Fibroblast of skin of right quadriceps (primary cell): Measurements from ENCODE around the gene GRID1.

Experiments used
- DNase-seq: peaks from one replicate; pipeline ENCODE4 v3.0.0-alpha.2; 2013

GRID1 gene

GRCh38 chr10:85900487-85900886 lies 466.1 kb downstream of the GRID1 start:
- no peak for DNase-seq

DNA sequence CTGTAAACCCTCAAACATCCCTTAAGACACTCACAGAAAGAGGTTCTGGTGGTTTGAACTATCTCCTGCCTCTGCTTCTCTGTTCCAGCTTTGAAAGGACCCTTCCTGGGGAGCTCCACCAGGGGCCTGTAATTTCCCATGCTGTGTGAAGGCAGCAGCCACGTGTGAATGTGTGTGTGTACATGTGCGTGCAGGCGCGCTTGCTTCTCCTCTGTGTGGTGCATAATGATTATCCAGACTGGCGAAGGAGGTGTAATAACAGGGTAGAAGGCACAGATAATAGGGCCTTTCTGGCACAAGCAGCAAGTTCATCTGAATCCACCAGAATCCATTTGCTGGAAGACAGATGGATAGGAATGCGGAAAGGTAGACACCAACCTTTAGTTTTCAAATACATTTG lies 466.5 kb downstream of the GRID1 start:
- no peak for DNase-seq

GRCh38 chr10:85891472-85891871 lies 475.1 kb downstream of the GRID1 start:
- no peak for DNase-seq

DNA sequence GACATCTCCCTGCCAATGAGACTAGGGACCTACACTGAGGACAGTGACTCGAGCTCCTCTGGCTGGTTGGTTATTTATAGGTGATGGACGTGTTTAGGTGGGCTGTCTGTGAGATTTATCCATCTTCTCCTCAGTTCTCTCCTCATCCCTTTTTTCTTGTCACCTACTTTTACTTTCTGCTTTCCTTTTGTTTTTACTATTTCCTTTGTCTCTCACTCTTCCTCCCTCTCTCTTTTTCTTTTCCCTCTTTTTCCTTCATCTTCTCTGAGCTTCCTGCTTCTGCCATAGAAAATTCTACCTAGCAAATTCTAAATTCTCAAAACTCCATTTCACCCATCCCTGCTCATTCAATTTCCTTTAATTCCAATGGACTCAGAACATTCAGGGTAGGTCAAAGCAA lies 478.0 kb downstream of the GRID1 start:
- no peak for DNase-seq

DNA sequence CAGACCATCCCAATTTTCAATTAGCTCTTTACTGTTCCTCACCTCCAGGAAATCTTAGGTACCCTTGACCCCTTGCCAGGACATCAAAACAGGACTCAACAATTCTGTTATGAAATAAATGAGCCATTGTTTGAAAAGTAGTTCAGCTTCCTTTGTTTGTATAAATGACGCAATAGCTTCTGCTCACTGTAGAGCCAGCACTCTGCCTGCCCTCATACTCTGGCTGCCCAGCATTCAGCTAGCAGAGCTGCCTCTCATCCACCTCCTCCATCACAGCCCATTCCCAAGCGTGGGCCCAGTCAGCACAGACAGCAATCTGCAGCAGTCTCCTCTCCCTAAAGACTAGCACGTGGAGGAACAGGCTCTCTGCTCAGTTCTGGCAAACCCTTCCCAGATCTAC lies 478.6 kb downstream of the GRID1 start:
- DNase-seq, result no peak

DNA sequence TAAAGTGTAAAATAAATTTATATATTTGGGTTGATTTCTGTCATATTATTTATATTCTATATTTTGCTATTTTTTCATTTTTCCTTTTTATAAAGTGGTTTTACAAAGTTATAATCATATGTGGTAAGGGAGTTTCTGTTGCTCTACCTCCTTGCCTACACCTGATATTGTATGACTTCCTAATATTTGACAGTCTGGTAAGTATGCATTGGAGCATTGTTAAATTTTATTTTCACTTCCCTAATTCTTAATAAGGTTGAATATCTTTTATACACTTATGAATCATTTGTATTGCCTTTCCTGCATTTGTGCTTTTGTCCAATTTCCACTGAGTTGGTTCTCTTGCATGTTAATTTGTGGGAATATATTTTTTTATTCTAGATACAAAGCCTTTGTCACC lies 492.4 kb downstream of the GRID1 start:
- no peak for DNase-seq

DNA sequence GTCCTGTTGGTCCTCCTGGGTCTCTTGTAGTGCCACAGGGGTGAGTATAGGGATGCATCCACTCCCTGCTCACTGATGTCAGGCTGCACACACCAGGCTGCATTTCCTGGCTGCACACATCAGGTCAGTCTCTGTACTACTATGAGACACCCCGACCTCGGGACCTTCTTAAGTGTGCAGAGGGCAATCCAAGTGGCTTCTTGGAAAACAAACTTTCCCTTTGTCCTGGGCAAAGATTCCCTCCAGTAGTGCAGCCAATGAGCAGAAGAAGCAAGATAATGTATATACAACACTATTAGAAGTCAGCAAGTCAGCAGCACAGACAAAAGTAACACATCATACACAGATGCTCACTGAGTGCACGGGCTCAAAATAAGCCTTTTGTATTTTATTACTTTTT lies 493.5 kb downstream of the GRID1 start:
- DNase-seq, result no peak

GRCh38 chr10:85868627-85869499 lies 497.7 kb downstream of the GRID1 start:
- no peak for DNase-seq

DNA sequence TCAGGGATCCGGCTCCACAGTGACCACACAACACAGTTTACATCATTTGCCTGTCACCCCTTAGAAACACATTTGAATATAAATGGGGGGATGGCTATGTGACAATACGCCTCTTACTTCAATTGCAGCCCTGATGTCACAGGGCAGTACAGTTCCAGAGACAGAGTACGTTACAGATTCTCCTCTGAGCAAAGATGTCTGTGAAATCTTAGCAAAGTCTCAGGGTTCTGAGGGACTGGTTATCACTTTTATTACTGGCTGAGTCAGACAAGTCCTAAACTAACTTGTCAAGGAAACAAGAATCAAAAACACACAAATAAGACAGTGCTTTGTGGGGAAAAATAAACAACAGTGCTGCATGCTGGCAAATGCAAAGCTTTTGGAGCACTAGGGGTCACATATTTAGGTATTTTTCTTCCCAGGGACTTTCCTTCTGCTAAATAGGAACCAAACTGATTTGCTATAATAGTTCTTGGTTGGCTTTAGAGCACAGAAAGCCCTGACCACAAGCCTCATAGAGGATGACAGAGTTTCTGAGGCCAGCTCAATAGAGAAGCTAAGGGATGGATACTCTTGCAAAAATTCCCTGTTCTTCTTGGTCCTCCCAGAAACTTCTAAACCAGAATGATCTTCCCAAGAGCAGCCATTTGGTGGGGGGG lies 501.6 kb downstream of the GRID1 start:
- no peak for DNase-seq

- no peak for DNase-seq
Measured at GRCh38 chr10:85864173-85864549, 502.4 kb downstream of the GRID1 start.

GRCh38 chr10:85863301-85864172 lies 503.1 kb downstream of the GRID1 start:
- no peak for DNase-seq

GRCh38 chr10:85862771-85863170 lies 503.8 kb downstream of the GRID1 start:
- DNase-seq, result no peak

DNA sequence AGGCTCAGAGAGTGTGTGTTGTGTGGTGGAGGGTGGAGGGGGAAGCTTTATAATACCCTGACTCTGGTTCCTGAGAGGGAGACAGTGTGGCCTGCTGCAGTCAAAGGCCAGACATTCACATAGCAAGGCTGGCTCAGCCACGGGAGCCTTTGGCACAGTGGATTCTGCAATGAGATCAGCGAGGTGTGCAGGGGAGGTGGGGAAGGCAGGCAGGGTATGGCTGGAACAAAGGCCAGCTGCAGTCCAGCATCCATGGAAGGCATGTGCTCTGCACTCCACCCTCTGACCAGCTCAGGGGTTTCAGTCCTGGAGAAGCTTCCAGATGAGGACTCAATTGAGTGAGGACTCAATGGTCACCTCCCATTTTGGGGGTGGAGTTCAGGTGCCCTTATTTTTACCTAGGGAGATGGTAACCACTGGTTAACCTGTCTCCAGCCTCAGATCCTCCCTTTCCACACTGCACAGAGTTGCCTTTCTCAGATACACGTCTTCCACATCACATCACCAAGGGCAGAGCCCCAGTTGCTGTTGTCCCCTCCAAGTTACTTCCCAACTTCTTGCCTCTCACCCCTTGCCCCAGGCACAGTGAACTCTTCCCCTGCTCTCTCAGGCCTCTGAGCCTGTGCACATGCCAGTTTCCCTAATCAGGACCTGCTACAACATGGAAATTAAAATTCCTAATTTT lies 504.9 kb downstream of the GRID1 start:
- no peak for DNase-seq

DNA sequence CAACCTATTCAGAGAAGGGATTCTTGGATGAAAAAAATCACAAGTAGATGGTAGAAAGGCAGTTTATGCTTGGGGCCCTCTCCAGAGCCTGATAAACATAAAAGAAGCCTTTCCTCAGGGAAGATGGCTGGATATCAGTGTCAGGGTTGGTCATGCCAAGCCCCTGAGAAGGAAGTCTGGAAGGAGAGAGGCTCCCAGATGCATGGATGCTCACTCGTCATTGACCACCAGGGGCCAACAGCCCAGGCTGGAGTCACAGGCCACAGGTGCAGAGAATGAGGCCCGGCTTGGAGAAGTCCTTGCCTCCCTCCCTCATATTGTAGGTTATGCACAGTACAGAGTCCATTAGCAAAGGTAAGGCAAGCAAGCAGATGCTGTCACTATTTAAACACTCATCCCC lies 506.7 kb downstream of the GRID1 start:
- DNase-seq, result no peak

GRCh38 chr10:85858776-85859515 lies 507.6 kb downstream of the GRID1 start:
- DNase-seq, result no peak

- no peak for DNase-seq
Measured at GRCh38 chr10:85857791-85858190, 508.8 kb downstream of the GRID1 start.

GRCh38 chr10:85857305-85857704 lies 509.3 kb downstream of the GRID1 start:
- DNase-seq, result no peak

DNA sequence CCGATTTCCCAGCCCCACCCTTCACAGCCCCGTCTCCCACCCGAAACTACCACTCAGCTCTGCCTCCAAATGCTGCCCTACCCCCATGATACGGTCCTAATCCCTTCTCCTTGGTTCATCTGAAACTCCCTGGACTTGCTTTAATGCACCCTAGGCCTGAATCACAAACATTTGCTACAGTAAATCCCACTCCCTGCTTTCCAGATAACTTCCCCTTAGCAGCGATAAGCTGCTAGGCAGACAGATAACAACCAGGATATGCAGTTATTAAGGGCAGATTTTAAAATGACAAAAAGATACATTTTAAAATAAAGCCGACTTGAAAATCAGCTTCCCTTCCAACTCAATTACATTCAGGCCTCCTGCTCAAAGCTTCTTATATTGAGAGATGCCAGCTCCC lies 514.7 kb downstream of the GRID1 start:
- no peak for DNase-seq

GRCh38 chr10:85851325-85851724 lies 515.3 kb downstream of the GRID1 start:
- peak; percentile 40 for DNase-seq

- no peak for DNase-seq
Measured at GRCh38 chr10:85850736-85851135, 515.9 kb downstream of the GRID1 start.

DNA sequence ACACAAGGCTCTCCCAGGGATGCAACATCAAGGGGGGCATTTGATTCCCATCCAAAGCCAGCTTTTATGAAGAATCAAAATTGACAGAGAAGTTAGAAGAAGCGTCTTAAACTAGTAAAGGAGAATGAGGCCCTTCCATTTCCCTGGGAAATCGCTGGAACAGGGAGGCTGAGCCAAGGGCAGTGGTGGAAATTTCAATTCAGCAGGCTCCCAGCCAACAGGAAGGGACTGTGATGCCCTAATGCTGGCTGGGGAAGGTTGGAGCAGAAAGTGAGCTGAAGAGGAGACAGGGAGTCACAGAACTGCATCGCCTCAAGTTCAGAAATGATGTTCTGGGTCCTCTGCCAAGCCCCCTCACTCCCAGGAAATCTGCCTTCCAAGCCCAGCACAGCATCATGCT lies 517.3 kb downstream of the GRID1 start:
- DNase-seq, result no peak

- DNase-seq, result no peak
Measured at GRCh38 chr10:85848756-85849155, 517.8 kb downstream of the GRID1 start.
